HepG2 (cell line): ENCODE measurements around the gene ZNF680.

Source experiments
- NFIC ChIP-seq: IDR thresholded peaks from 2 replicates; pipeline ENCODE4 v1.6.1; 2012; ENCODE audit warnings: mild to moderate bottlenecking, low read length, inconsistent platforms
- NR2F6 ChIP-seq, 2 experiments: IDR thresholded peaks; 2 replicates each; pipeline ENCODE4 v1.6.1; 2016; ENCODE audit warnings: antibody characterized with exemption in 1 of 2, mild to moderate bottlenecking in 1 of 2
- PRPF4 ChIP-seq: fragments of 200-400 bp; formaldehyde crosslinking; IDR thresholded peaks from 2 replicates; pipeline ENCODE4 v1.6.1; 2016; ENCODE audit warnings: low read length, low read depth; ENCODE audit not compliant: poor library complexity, severe bottlenecking
- RARA ChIP-seq: IDR thresholded peaks from 2 replicates; pipeline ENCODE4 v1.6.1; 2016; ENCODE audit warnings: missing genetic modification reagents, missing compliant biosample characterization
- SOX6 ChIP-seq, 2 experiments: fragments of 450-650 bp in 1 of 2; sonication (generic) in 1 of 2; formaldehyde crosslinking in 1 of 2; IDR thresholded peaks; 2 replicates each; pipeline versions ENCODE4 v1.4.0 to v1.6.1; 2017 to 2020; ENCODE audit warnings: antibody characterized with exemption in 1 of 2, mild to moderate bottlenecking in 1 of 2, missing genetic modification reagents in 1 of 2
- TCF7L2 ChIP-seq: IDR thresholded peaks from 2 replicates; pipeline ENCODE4 v1.6.1; 2011; ENCODE audit warnings: mild to moderate bottlenecking, low read depth, low read length, moderate library complexity
- ZNF121 ChIP-seq: sonication (generic); formaldehyde crosslinking; IDR thresholded peaks from 2 replicates; pipeline ENCODE4 v1.5.0; 2020; ENCODE audit warnings: mild to moderate bottlenecking, missing genetic modification reagents
- ZNF3 ChIP-seq: IDR thresholded peaks from 2 replicates; pipeline ENCODE4 v1.7.0; 2017; ENCODE audit warnings: inconsistent platforms
- ZNF510 ChIP-seq: sonication (generic); formaldehyde crosslinking; IDR thresholded peaks from 2 replicates; pipeline ENCODE4 v1.4.0; 2020; ENCODE audit warnings: low read depth, mild to moderate bottlenecking, missing genetic modification reagents
- ZNF572 ChIP-seq: sonication (generic); formaldehyde crosslinking; IDR thresholded peaks from 2 replicates; pipeline ENCODE4 v1.5.1; 2020; ENCODE audit warnings: mild to moderate bottlenecking, missing genetic modification reagents
- ZNF597 ChIP-seq: sonication (generic); formaldehyde crosslinking; IDR thresholded peaks from 2 replicates; pipeline ENCODE4 v1.5.0; 2020; ENCODE audit warnings: missing genetic modification reagents
- TF ChIP-seq, protein P1 (sequence below): sonication (generic); formaldehyde crosslinking; IDR thresholded peaks from 2 replicates; pipeline ENCODE4 v1.5.0; 2020; ENCODE audit warnings: mild to moderate bottlenecking, missing genetic modification reagents, moderate library complexity
- TF ChIP-seq, protein P2 (sequence below), 2 experiments: IDR thresholded peaks; 2 replicates each; pipeline ENCODE4 v1.6.1; 2011 to 2012; ENCODE audit warnings: low read length in 2 of 2, borderline replicate concordance in 1 of 2, low read depth in 1 of 2, mild to moderate bottlenecking in 1 of 2, moderate library complexity in 1 of 2
- TF ChIP-seq, protein P3 (sequence below): sonication (generic); formaldehyde crosslinking; IDR thresholded peaks from 2 replicates; pipeline ENCODE4 v1.4.0; 2020; ENCODE audit warnings: mild to moderate bottlenecking, missing genetic modification reagents

GRCh38 chr7:64557601-64558322 is 5.1 kb downstream of the ZNF680 start:
- TF ChIP-seq NFIC: no peak
- no peak for TF ChIP-seq RARA (CRISPR knock-in tag)
- TF ChIP-seq, protein P1, sequence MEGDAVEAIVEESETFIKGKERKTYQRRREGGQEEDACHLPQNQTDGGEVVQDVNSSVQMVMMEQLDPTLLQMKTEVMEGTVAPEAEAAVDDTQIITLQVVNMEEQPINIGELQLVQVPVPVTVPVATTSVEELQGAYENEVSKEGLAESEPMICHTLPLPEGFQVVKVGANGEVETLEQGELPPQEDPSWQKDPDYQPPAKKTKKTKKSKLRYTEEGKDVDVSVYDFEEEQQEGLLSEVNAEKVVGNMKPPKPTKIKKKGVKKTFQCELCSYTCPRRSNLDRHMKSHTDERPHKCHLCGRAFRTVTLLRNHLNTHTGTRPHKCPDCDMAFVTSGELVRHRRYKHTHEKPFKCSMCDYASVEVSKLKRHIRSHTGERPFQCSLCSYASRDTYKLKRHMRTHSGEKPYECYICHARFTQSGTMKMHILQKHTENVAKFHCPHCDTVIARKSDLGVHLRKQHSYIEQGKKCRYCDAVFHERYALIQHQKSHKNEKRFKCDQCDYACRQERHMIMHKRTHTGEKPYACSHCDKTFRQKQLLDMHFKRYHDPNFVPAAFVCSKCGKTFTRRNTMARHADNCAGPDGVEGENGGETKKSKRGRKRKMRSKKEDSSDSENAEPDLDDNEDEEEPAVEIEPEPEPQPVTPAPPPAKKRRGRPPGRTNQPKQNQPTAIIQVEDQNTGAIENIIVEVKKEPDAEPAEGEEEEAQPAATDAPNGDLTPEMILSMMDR: no peak
- no peak for TF ChIP-seq ZNF597 (CRISPR knock-in tag)
- TF ChIP-seq ZNF121: no peak
- TF ChIP-seq, protein P2, sequence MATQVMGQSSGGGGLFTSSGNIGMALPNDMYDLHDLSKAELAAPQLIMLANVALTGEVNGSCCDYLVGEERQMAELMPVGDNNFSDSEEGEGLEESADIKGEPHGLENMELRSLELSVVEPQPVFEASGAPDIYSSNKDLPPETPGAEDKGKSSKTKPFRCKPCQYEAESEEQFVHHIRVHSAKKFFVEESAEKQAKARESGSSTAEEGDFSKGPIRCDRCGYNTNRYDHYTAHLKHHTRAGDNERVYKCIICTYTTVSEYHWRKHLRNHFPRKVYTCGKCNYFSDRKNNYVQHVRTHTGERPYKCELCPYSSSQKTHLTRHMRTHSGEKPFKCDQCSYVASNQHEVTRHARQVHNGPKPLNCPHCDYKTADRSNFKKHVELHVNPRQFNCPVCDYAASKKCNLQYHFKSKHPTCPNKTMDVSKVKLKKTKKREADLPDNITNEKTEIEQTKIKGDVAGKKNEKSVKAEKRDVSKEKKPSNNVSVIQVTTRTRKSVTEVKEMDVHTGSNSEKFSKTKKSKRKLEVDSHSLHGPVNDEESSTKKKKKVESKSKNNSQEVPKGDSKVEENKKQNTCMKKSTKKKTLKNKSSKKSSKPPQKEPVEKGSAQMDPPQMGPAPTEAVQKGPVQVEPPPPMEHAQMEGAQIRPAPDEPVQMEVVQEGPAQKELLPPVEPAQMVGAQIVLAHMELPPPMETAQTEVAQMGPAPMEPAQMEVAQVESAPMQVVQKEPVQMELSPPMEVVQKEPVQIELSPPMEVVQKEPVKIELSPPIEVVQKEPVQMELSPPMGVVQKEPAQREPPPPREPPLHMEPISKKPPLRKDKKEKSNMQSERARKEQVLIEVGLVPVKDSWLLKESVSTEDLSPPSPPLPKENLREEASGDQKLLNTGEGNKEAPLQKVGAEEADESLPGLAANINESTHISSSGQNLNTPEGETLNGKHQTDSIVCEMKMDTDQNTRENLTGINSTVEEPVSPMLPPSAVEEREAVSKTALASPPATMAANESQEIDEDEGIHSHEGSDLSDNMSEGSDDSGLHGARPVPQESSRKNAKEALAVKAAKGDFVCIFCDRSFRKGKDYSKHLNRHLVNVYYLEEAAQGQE (IDR thresholded peaks at IDR 0.05; ENCODE audit: borderline replicate concordance in 1 of 2, low read depth in 1 of 2, low read length in 2 of 2): no peak
- no peak for TF ChIP-seq SOX6 (IDR thresholded peaks at IDR 0.05)
- no peak for TF ChIP-seq SOX6 (CRISPR knock-in tag; IDR thresholded peaks at IDR 0.05)
- TF ChIP-seq ZNF3 (CRISPR knock-in tag): no peak
- TF ChIP-seq NR2F6 (IDR thresholded peaks at IDR 0.05): no peak
- TF ChIP-seq NR2F6 (CRISPR knock-in tag; IDR thresholded peaks at IDR 0.05): no peak
- no peak for TF ChIP-seq PRPF4
- TF ChIP-seq, protein P3, sequence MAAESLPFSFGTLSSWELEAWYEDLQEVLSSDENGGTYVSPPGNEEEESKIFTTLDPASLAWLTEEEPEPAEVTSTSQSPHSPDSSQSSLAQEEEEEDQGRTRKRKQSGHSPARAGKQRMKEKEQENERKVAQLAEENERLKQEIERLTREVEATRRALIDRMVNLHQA: no peak
- TF ChIP-seq TCF7L2: no peak
- TF ChIP-seq ZNF510 (CRISPR knock-in tag): no peak
- no peak for TF ChIP-seq ZNF572 (CRISPR knock-in tag)
